Activated CD8-positive, alpha-beta memory T cell treated with anti-CD3 and anti-CD28 coated beads for 24 hours (primary cell): ENCODE results near the gene PKMYT1.

Experiments used
- DNase-seq: peaks from one replicate; pipeline ENCODE4 v3.0.0-alpha.2; 2020

Gene PKMYT1

GRCh38 chr16:2992383-2993081 is 12.3 kb upstream of the PKMYT1 start:
- DNase-seq: no peak

DNA sequence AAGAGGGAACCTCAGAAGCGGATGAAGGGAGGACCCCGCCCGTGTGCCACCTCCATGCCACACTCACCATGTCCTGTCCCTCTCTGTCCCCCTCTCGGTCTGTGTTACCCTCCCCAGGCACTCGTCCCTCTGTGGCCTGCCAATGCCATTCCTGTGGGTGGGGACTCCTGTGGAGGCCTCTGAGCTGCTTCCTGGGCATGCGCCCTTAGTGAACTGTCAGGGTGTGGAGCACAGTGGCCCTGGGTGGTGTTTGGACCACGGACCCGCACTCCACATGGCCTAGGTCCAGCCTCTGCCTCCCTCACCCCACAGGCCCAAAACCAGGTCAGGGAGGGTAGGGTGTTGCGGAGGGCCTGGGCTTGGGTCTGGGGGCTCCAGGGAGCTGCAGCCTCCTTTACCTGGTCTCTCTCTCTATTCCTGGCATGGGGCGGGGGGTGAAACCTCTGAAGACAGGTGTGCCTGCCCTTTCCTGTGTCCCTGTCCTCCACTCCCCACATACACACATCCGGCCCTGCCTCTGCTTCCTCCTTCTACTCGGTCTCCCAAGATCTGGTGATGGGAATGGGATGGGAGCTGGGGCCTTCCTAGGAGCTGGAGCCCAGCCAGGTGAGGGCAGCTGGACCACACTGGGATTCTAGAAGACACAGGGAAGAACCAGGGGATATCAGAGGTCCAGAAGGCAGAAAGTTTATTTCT is 11.5 kb upstream of the PKMYT1 start:
- no peak for DNase-seq

DNA sequence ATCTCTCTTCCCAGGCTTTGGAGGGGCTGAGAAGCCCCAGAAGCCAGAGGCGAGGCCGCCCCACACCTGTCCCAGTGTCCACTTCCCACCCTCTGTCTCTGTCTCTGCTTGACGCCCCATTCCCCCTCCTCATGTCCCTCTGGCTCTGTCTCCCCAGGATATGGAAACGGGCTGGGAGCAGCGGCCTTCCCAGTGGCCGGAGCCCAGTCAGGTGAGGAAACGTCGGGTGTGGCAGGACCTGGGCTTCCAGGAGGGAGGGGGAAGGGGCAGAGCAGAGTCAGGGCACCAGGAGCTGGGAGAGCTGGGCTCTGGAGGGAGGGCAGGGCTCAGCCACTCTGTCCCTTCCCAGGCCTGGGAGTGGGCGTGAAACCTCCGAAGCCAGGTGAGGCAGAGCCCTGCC is 10.6 kb upstream of the PKMYT1 start:
- no peak for DNase-seq

DNA sequence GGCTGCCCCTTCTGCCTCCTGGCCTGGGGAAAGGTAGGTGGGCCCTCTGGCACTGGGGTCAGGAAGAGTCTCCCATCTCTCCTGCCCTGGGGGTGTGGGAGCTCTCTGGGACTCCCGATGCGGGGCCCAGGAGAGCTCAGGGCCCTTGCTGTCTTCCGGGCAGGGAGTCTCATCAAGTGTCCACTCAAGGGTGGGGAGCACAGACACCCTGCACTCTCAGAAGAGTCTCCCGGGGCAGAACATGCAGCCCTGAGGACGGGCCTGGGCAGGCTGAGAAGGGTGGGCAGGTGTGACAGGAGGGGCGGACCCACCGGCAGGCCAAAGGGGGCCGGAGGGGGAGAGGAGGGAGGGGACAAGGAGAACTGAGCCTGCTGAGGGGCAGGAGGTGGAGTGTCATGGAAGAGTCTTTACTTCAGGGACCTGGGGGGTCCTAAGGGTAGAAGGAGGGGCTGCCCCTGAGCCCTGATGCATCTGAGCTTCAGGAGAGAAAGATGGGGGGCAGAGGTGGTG is 8.4 kb upstream of the PKMYT1 start:
- DNase-seq: no peak

- DNase-seq: no peak
These were observed 7.6 kb upstream of the PKMYT1 start for GRCh38 chr16:2987833-2988232.

DNA sequence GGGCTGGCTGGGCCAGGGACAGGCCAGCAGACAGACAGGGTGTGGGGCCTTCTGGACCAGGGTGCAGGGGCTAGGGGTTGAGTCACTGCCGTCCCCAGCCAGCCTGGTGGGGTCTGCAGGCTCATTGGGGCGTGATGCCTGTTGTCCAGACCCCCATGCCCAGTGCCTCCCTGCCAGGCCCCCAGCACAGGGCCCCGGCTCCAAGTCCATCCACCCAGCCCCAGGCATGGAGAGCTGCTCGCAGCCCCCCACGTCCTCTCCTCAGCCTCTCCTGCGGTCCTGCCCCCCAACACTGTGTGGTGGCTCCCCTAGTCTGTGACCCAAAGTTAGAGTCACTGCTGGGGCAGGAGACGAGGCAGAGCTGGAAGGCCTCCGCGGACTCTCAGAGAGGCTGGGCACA is 7.0 kb upstream of the PKMYT1 start:
- DNase-seq: no peak

GRCh38 chr16:2986623-2987188 is 6.5 kb upstream of the PKMYT1 start:
- no peak for DNase-seq

- no peak for DNase-seq
These were observed 5.7 kb upstream of the PKMYT1 start for GRCh38 chr16:2985893-2986355.

DNA sequence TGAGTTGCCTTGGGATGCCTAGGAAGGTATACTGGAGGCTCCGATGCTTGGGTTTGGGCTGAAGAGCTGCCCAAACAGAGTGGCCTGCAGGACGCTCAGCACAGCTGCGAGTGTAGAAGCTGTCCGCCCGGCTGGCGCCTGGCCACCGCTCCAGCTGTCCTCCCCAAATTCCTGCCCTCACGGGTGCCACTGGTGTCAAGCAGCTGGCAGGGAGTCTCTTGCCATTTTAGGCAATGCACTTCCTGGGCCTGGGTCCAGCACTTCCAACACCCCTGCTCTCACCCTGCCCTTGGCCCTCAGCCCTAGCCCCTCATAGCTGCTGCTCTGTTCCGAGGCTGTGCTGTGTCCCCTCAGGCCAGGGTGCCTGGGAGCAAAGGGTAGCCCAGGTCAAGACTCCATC is 5.2 kb upstream of the PKMYT1 start:
- no peak for DNase-seq

DNA sequence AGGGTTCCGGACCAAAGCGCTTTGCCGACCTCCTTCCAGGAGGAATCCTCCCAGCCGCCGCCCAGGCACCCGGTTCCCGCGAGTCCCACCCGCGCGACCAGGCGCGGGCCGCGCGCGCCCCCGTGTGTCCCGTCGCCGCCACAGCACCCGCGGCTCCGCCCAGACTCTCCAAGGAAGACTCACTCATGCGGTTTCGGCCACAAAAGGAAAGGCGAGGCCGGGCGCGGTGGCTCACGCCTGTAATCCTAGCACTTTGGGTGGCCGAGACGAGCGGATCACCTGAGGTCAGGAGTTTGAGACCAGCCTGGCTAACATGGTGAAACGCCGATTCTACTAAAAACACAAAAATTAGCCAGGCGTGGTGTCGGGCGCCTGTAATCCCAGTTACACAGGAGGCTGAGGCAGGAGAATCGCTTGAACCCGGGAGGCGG is 3.5 kb upstream of the PKMYT1 start:
- peak; percentile 90 for DNase-seq

DNA sequence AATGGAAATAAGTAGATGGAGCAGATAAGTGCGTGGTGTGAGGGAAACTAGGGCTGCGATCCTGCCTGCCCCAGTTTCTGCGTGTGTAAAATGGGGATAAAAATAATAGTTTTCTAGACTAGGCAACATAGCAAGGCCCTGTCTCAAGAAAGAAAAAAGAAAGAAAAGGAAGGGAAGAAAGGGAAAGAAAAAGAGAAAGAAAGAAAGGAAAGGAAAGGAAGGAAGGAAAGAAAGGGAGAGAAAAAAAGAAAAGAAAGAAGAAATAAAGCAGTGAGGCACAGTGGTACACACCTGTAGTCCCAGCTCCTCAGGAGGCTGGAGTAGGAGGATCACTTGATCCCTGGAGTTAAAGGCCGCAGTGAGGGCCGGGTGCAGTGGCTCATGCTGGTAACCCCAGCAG is 2.2 kb upstream of the PKMYT1 start:
- no peak for DNase-seq

GRCh38 chr16:2981899-2982250 is 1.6 kb upstream of the PKMYT1 start:
- DNase-seq: no peak

GRCh38 chr16:2981177-2981898 is 1.1 kb upstream of the PKMYT1 start:
- no peak for DNase-seq

DNA sequence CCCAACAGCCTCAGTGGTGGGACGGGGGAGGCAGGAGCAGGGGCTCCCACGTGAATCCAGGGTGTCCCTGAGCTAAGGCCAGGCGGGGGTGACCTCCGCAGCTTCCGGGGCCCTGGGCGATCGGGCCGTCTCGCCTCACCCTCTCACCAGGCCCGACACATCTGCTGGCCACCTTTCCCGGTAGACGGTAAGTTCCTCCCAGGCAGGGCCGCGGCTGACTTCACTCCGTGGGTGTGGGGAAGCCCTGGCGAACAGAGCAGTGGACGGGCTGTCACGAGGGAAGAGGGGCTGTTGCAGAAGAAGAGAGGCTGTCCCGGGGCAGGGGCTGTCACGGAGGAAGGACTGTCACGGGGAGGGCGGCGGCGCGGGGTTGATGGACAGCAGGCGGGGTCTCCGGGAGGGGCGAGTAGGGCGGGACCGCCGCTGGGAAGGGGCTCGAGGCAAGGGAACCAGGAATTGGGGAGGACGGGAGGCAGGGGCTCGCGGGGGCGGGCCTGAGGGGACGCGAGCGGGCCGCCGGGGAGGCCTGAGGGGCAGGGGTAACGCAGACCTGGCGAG is 498 bp downstream of the PKMYT1 start:
- DNase-seq: no peak

DNA sequence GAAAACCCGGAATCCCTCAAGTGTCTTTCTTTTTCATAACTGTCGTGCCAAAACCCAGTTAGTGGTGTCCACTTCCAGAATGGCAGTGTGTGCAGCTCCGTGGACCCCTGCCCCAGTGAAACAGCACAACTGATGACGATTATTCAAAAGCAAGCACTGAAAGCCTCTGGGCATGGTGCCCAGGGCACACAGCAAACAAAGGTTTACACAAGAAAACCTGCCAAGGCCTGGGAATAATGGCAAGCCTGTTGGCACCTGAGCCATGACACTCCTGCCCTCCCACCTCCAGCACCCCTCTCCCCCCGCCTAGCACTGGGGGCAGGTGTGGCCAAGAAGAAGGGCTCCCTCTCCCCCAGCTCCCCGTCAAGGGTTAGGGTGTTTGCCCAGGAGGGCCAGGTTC is 2.8 kb downstream of the PKMYT1 start:
- no peak for DNase-seq

DNA sequence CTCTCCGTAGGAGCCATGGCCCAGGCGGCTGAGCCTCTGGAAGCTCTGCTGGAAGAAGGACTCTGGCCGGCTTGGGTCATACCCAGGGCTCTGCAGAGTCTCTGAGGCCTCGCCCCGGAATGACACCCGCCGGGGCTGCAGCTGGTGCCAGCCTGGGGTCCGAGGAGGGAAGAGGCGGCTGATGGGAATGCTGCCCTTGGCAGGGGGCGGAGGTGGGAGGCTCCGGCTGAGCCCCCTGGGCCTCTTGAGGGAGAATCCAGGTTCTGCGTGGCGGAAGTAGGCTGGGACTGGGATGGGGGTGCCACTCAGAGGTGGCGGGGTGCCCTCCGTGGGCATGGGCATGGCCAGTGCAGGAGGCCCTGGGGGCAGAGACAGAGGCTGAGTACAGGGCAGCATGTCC is 3.6 kb downstream of the PKMYT1 start:
- DNase-seq: no peak

- no peak for DNase-seq
These were observed 4.0 kb downstream of the PKMYT1 start for GRCh38 chr16:2976201-2976600.

DNA sequence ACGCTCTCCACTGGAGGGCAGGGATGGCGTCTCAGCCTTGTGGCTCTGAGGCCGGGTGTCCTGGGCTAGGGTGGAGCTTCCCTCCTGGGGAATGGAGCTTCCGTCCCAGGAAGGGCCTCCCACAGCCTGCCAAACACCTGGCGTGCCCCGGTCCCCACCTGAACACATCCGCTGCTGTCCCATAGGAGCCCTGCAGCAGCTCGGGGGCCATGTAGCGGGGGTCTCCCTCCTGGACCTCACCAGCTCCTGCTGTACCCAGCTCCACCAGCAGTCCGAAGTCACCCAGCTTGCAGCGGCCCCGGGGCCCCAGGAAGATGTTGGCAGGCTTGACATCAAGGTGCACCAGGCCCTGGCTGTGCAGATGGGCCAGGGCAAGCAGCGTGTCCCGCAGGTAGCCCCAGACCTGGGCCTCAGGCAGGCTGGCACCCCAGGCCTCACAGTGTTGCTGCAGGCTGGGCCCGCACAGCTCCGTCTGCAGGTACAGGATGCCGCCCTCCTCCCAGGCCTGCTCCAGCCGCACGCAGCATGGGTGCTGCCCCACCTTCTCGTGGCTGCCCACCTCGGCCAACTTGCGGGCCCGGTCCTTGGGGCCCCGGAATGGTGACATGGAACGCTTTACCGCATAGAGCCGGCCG is 5.0 kb downstream of the PKMYT1 start:
- no peak for DNase-seq

GRCh38 chr16:2974319-2975056 is 5.8 kb downstream of the PKMYT1 start:
- DNase-seq: no peak

DNA sequence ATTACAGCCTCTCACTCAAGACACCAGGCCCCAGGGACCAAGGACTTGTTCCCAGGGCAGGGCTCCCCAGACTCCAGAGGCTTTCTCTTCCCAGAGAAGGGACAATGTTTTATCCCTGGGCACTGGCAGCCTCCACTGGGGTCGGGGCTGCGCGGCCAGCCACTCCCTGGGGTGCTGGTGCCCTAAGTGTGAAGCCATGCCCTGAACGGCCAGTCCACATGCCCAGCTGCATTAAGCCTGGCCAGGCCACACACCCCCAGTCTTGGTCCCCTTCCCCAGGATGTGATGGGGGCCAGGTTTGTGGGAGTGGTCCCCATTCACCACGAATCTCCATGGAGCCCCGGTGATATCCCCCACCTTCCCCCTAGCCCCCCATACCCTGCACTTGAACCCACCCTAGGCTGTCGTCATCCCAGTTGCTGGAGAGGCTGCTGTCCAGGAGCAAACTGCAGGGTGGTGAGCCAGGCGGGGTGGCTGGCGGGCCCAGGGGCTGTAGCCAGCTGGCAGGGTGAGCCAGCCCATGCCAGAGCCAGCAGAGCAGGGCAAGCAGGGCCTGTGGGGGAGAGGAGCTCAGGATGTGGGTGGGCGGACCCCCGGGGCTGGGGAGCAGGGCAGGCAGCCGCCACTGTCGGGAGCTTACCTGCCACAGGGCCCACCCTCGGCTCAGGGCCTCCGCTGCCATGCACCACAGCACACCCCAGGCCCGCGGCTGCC is 6.5 kb downstream of the PKMYT1 start:
- DNase-seq: no peak

GRCh38 chr16:2973093-2973492 is 7.2 kb downstream of the PKMYT1 start:
- no peak for DNase-seq
